SK-N-SH (cell line): ENCODE results near the gene EPHB2. TPM values are rescaled to one million over a fixed set of nuclear protein-coding genes. Genes with fewer than 3 reads are reported as not detected.

Experiments
- CTCF ChIA-PET: fragments of 300-600, 350-600 bp; formaldehyde crosslinking; extraction: SDS; loops from one replicate; lab custom pipeline; 2021; lab: Yijun Ruan, JAX
- POLR2A ChIA-PET: fragments of 350-600 bp; sonication (Branson Sonifier 250); formaldehyde crosslinking; extraction: SDS; loops from one replicate; lab custom pipeline; 2020; ENCODE audit warnings: antibody characterized with exemption, inconsistent platforms; lab: Yijun Ruan, JAX
- DNase-seq: peaks from one replicate; pipeline ENCODE4 v3.0.0; 2012
- H2AFZ ChIP-seq: fragments of 200-600 bp; sonication (generic); 2 replicates; pipeline ENCODE4 v1.8.1; 2016; ENCODE audit warnings: antibody characterized with exemption, mild to moderate bottlenecking, low read depth
- H3F3A ChIP-seq: fragments of 200-600 bp; sonication (generic); replicated peaks from 2 replicates; pipeline ENCODE3; 2016; ENCODE audit warnings: antibody characterized with exemption, mild to moderate bottlenecking; ENCODE audit not compliant: insufficient read depth
- H3K27ac ChIP-seq, 2 experiments: fragments of 200-500 bp in 1 of 2; fragments of 200-600 bp in 1 of 2; sonication (Bioruptor generic) in 1 of 2; sonication (generic), shearing (Covaris generic) in 1 of 2; 2 replicates each; pipeline versions ENCODE4 v1.5.1 to v1.6.1; 2014 to 2016; ENCODE audit warnings: low read depth in 2 of 2, inconsistent platforms in 1 of 2, low read length in 1 of 2, mild to moderate bottlenecking in 1 of 2, mixed read lengths in 1 of 2
- H3K27me3 ChIP-seq: fragments of 200-600 bp; sonication (generic), shearing (Covaris generic); 2 replicates; pipeline ENCODE4 v1.6.1; 2016; ENCODE audit warnings: mixed run types; ENCODE audit not compliant: insufficient read depth
- H3K36me3 ChIP-seq, 2 experiments: fragments of 200-500 bp in 1 of 2; fragments of 200-600 bp in 1 of 2; sonication (Bioruptor generic) in 1 of 2; sonication (generic) in 1 of 2; replicated peaks in 1 of 2; 2 replicates each; pipeline versions ENCODE3 to v1.5.1; 2014 to 2016; ENCODE audit warnings: low read length in 1 of 2, mild to moderate bottlenecking in 1 of 2; ENCODE audit not compliant: insufficient read depth in 2 of 2, control insufficient read depth in 1 of 2
- H3K4me1 ChIP-seq, 2 experiments: fragments of 200-500 bp in 1 of 2; fragments of 200-600 bp in 1 of 2; sonication (Bioruptor generic) in 1 of 2; sonication (generic), shearing (Covaris generic) in 1 of 2; 2 replicates each; pipeline versions ENCODE4 v1.5.1 to v1.6.1; 2014 to 2016; ENCODE audit warnings: low read depth in 1 of 2, low read length in 1 of 2, mixed run types in 1 of 2; ENCODE audit not compliant: insufficient read depth in 2 of 2, control insufficient read depth in 1 of 2
- H3K4me2 ChIP-seq: fragments of 200-600 bp; sonication (generic), shearing (Covaris generic); 2 replicates; pipeline ENCODE4 v1.6.1; 2017; ENCODE audit warnings: mixed run types
- H3K4me3 ChIP-seq, 2 experiments: fragments of 200-500 bp in 1 of 2; fragments of 200-600 bp in 1 of 2; sonication (Bioruptor generic) in 1 of 2; sonication (generic), shearing (Covaris generic) in 1 of 2; 2 replicates each; pipeline versions ENCODE4 v1.5.1 to v1.8.1; 2014 to 2016; ENCODE audit warnings: low read depth in 2 of 2, inconsistent platforms in 1 of 2, low read length in 1 of 2, mild to moderate bottlenecking in 1 of 2, mixed read lengths in 1 of 2, moderate library complexity in 1 of 2
- H3K79me2 ChIP-seq: fragments of 200-600 bp; sonication (generic); 2 replicates; pipeline ENCODE4 v1.8.1; 2017; ENCODE audit warnings: mild to moderate bottlenecking; ENCODE audit not compliant: insufficient read depth
- H3K9ac ChIP-seq: fragments of 200-600 bp; sonication (generic); 2 replicates; pipeline ENCODE4 v1.6.1; 2017; ENCODE audit warnings: mixed run types
- H3K9me2 ChIP-seq: fragments of 200-600 bp; sonication (generic); 2 replicates; pipeline ENCODE4 v1.6.1; 2017; ENCODE audit warnings: mixed run types
- H3K9me3 ChIP-seq: fragments of 200-600 bp; sonication (generic); 2 replicates; pipeline ENCODE4 v1.6.1; 2017; ENCODE audit warnings: mixed run types, mild to moderate bottlenecking, moderate library complexity
- H4K20me1 ChIP-seq: fragments of 200-600 bp; sonication (generic); 2 replicates; pipeline ENCODE4 v1.6.1; 2017; ENCODE audit warnings: mild to moderate bottlenecking, mixed run types; ENCODE audit not compliant: insufficient read depth
- CHD2 ChIP-seq: fragments of 150-350 bp; IDR thresholded peaks from 2 replicates; pipeline ENCODE4 v1.6.1; 2018; ENCODE audit warnings: low read length; ENCODE audit not compliant: partially characterized antibody
- ELF1 ChIP-seq: IDR thresholded peaks from 2 replicates; pipeline ENCODE4 v1.4.0; 2012
- EP300 ChIP-seq, 2 experiments: IDR thresholded peaks; 2 replicates each; pipeline versions ENCODE4 v1.4.0 to v1.6.1; 2012; ENCODE audit warnings: borderline replicate concordance in 1 of 2, low read depth in 1 of 2, low read length in 1 of 2
- IRF3 ChIP-seq: fragments of 150-350 bp; IDR thresholded peaks from 2 replicates; pipeline ENCODE4 v1.6.1; 2016; ENCODE audit warnings: mild to moderate bottlenecking, low read depth, low read length
- JUND ChIP-seq: IDR thresholded peaks from 2 replicates; pipeline ENCODE4 v1.4.0; 2012
- MEF2A ChIP-seq: IDR thresholded peaks from 2 replicates; pipeline ENCODE4 v1.4.0; 2012; ENCODE audit warnings: low read depth, borderline replicate concordance
- MXI1 ChIP-seq: IDR thresholded peaks from 2 replicates; pipeline ENCODE4 v1.6.1; 2012; ENCODE audit warnings: mild to moderate bottlenecking, low read depth, low read length, improper control_type of control experiment
- NFIC ChIP-seq: IDR thresholded peaks from 2 replicates; pipeline ENCODE4 v1.4.0; 2012; ENCODE audit warnings: borderline replicate concordance
- PBX3 ChIP-seq: IDR thresholded peaks from 2 replicates; pipeline ENCODE4; 2012
- POLR2AphosphoS5 ChIP-seq: IDR thresholded peaks from 2 replicates; pipeline ENCODE4 v1.6.1; 2012; ENCODE audit warnings: low read depth, low read length
- TEAD4 ChIP-seq: IDR thresholded peaks from 2 replicates; pipeline ENCODE4 v1.4.0; 2012; ENCODE audit warnings: mild to moderate bottlenecking, borderline replicate concordance; ENCODE audit not compliant: insufficient read depth
- USF1 ChIP-seq: IDR thresholded peaks from 2 replicates; pipeline ENCODE4 v1.4.0; 2012; ENCODE audit warnings: low read depth, borderline replicate concordance
- USF2 ChIP-seq: fragments of 150-350 bp; IDR thresholded peaks from 2 replicates; pipeline ENCODE4 v1.6.1; 2017; ENCODE audit warnings: antibody characterized with exemption, low read length, low read depth, borderline replicate concordance
- WGBS: methylation state at CpG from one replicate; pipeline ENCODE4 v1.1.6; 2017; ENCODE audit warnings: low lambda C conversion rate; 5-methylcytosine and 5-hydroxymethylcytosine counted together
- polyA plus RNA-seq, 3 experiments: library from polyadenylated mRNA; depleted of rRNA; stranded (reverse); fragments of >200 nt; gene quantifications; 2 replicates each; pipeline ENCODE4 v1.2.3, GENCODE V29; 2012

The EPHB2 gene
- polyA plus RNA-seq, 1 of the 3 experiments (the other 2 are of a cell fraction) = 25.2 TPM

- ChIA-PET POLR2A (no interaction called here), CTCF (interaction anchor here (0.7 to 3.5 kb wide), 3 partner anchors 17 to 140 kb away, joined by 3 to 12 read pairs (median 6); no protein-coding TSS in a partner anchor)
- H2AFZ ChIP-seq = no peak overlapping the region
- no peak for TF ChIP-seq POLR2AphosphoS5
- TF ChIP-seq USF2 = no peak
- no peak for TF ChIP-seq TEAD4
- no peak for TF ChIP-seq MEF2A
- TF ChIP-seq IRF3 = no peak
- no peak for TF ChIP-seq MXI1
- no peak for TF ChIP-seq PBX3
- TF ChIP-seq JUND = no peak
- TF ChIP-seq USF1 = no peak
- no peak for TF ChIP-seq NFIC
- TF ChIP-seq CHD2 = no peak
- TF ChIP-seq ELF1 = no peak
- TF ChIP-seq EP300 (IDR thresholded peaks at IDR 0.05; ENCODE audit: borderline replicate concordance in 1 of 2, low read depth in 1 of 2, low read length in 1 of 2) = no peak
- H4K20me1 ChIP-seq = peaks cover 9% of the 10 kb centered on the region; the same call in 1 of the 2 replicates
- H3K27me3 ChIP-seq = no peaks in the 10 kb centered on the region
- H3K27ac ChIP-seq = no peak overlapping the region; a peak in 1 of 4 replicates
- no peaks in the 10 kb centered on the region for H3K36me3 ChIP-seq
- no peak overlapping the region for H3K4me3 ChIP-seq
- H3K9me3 ChIP-seq = no peaks in the 10 kb centered on the region
- H3F3A ChIP-seq = no peaks in the 10 kb centered on the region
- no peaks in the 10 kb centered on the region for H3K79me2 ChIP-seq
- peaks cover 0 to 13% of the 10 kb centered on the region in 2 experiments; a peak in 1 of 4 replicates for H3K4me1 ChIP-seq
- H3K4me2 ChIP-seq = no peak overlapping the region
- WGBS = 91% methylated on average over 5 of the region's 5 CpGs
- no peak for DNase-seq
- no peak overlapping the region for H3K9ac ChIP-seq
- H3K9me2 ChIP-seq = no peaks in the 10 kb centered on the region
Observed at GRCh38 chr1:22844621-22845020, 134.0 kb downstream of the EPHB2 start.

GRCh38 chr1:22845398-22845935, 134.8 kb downstream of the EPHB2 start:
- Histone ChIP-seq H4K20me1 (peaks cover 9% of the 10 kb centered on the region; the same call in 1 of the 2 replicates), H3K27ac (no peak overlapping the region; a peak in 1 of 4 replicates), H3K4me1 (peaks cover 0 to 19% of the 10 kb centered on the region in 2 experiments; a peak in 1 of 4 replicates), H3K4me2 (no peak overlapping the region), H2AFZ (no peak overlapping the region), H3K9me2 (no peaks in the 10 kb centered on the region), H3K4me3 (no peak overlapping the region), H3F3A (no peaks in the 10 kb centered on the region), H3K36me3 (no peaks in the 10 kb centered on the region), H3K9me3 (no peaks in the 10 kb centered on the region), H3K79me2 (no peaks in the 10 kb centered on the region), H3K9ac (no peak overlapping the region), H3K27me3 (no peaks in the 10 kb centered on the region)
- ChIA-PET CTCF (interaction anchor here (1.0 to 3.5 kb wide), 3 partner anchors 17 to 141 kb away, joined by 3 to 12 read pairs (median 6); no protein-coding TSS in a partner anchor), POLR2A (no interaction called here)
- 75% methylated on average over 4 of the region's 4 CpGs for WGBS
- TF ChIP-seq MEF2A = no peak
- peak in 1 of 2 experiments; percentile 13; a peak in 1 of 4 replicates for TF ChIP-seq EP300 (IDR thresholded peaks at IDR 0.05; ENCODE audit: borderline replicate concordance in 1 of 2, low read depth in 1 of 2, low read length in 1 of 2)
- no peak for DNase-seq
